SK-N-SH (cell line): ENCODE measurements around the gene FOXP1. TPM values are rescaled to one million over a fixed set of nuclear protein-coding genes. Genes with fewer than 3 reads are reported as not detected.

ENCODE experiments used
- CTCF ChIA-PET: fragments of 300-600, 350-600 bp; formaldehyde crosslinking; extraction: SDS; loops from one replicate; lab custom pipeline; 2021; lab: Yijun Ruan, JAX
- POLR2A ChIA-PET: fragments of 350-600 bp; sonication (Branson Sonifier 250); formaldehyde crosslinking; extraction: SDS; loops from one replicate; lab custom pipeline; 2020; ENCODE audit warnings: antibody characterized with exemption, inconsistent platforms; lab: Yijun Ruan, JAX
- DNase-seq: peaks from one replicate; pipeline ENCODE4 v3.0.0; 2012
- H2AFZ ChIP-seq: fragments of 200-600 bp; sonication (generic); 2 replicates; pipeline ENCODE4 v1.8.1; 2016; ENCODE audit warnings: antibody characterized with exemption, mild to moderate bottlenecking, low read depth
- H3F3A ChIP-seq: fragments of 200-600 bp; sonication (generic); replicated peaks from 2 replicates; pipeline ENCODE3; 2016; ENCODE audit warnings: antibody characterized with exemption, mild to moderate bottlenecking; ENCODE audit not compliant: insufficient read depth
- H3K27ac ChIP-seq, 2 experiments: fragments of 200-500 bp in 1 of 2; fragments of 200-600 bp in 1 of 2; sonication (Bioruptor generic) in 1 of 2; sonication (generic), shearing (Covaris generic) in 1 of 2; 2 replicates each; pipeline versions ENCODE4 v1.5.1 to v1.6.1; 2014 to 2016; ENCODE audit warnings: low read depth in 2 of 2, inconsistent platforms in 1 of 2, low read length in 1 of 2, mild to moderate bottlenecking in 1 of 2, mixed read lengths in 1 of 2
- H3K27me3 ChIP-seq: fragments of 200-600 bp; sonication (generic), shearing (Covaris generic); 2 replicates; pipeline ENCODE4 v1.6.1; 2016; ENCODE audit warnings: mixed run types; ENCODE audit not compliant: insufficient read depth
- H3K36me3 ChIP-seq, 2 experiments: fragments of 200-500 bp in 1 of 2; fragments of 200-600 bp in 1 of 2; sonication (Bioruptor generic) in 1 of 2; sonication (generic) in 1 of 2; replicated peaks in 1 of 2; 2 replicates each; pipeline versions ENCODE3 to v1.5.1; 2014 to 2016; ENCODE audit warnings: low read length in 1 of 2, mild to moderate bottlenecking in 1 of 2; ENCODE audit not compliant: insufficient read depth in 2 of 2, control insufficient read depth in 1 of 2
- H3K4me1 ChIP-seq, 2 experiments: fragments of 200-500 bp in 1 of 2; fragments of 200-600 bp in 1 of 2; sonication (Bioruptor generic) in 1 of 2; sonication (generic), shearing (Covaris generic) in 1 of 2; 2 replicates each; pipeline versions ENCODE4 v1.5.1 to v1.6.1; 2014 to 2016; ENCODE audit warnings: low read depth in 1 of 2, low read length in 1 of 2, mixed run types in 1 of 2; ENCODE audit not compliant: insufficient read depth in 2 of 2, control insufficient read depth in 1 of 2
- H3K4me2 ChIP-seq: fragments of 200-600 bp; sonication (generic), shearing (Covaris generic); 2 replicates; pipeline ENCODE4 v1.6.1; 2017; ENCODE audit warnings: mixed run types
- H3K4me3 ChIP-seq, 2 experiments: fragments of 200-500 bp in 1 of 2; fragments of 200-600 bp in 1 of 2; sonication (Bioruptor generic) in 1 of 2; sonication (generic), shearing (Covaris generic) in 1 of 2; 2 replicates each; pipeline versions ENCODE4 v1.5.1 to v1.8.1; 2014 to 2016; ENCODE audit warnings: low read depth in 2 of 2, inconsistent platforms in 1 of 2, low read length in 1 of 2, mild to moderate bottlenecking in 1 of 2, mixed read lengths in 1 of 2, moderate library complexity in 1 of 2
- H3K79me2 ChIP-seq: fragments of 200-600 bp; sonication (generic); 2 replicates; pipeline ENCODE4 v1.8.1; 2017; ENCODE audit warnings: mild to moderate bottlenecking; ENCODE audit not compliant: insufficient read depth
- H3K9ac ChIP-seq: fragments of 200-600 bp; sonication (generic); 2 replicates; pipeline ENCODE4 v1.6.1; 2017; ENCODE audit warnings: mixed run types
- H3K9me2 ChIP-seq: fragments of 200-600 bp; sonication (generic); 2 replicates; pipeline ENCODE4 v1.6.1; 2017; ENCODE audit warnings: mixed run types
- H3K9me3 ChIP-seq: fragments of 200-600 bp; sonication (generic); 2 replicates; pipeline ENCODE4 v1.6.1; 2017; ENCODE audit warnings: mixed run types, mild to moderate bottlenecking, moderate library complexity
- H4K20me1 ChIP-seq: fragments of 200-600 bp; sonication (generic); 2 replicates; pipeline ENCODE4 v1.6.1; 2017; ENCODE audit warnings: mild to moderate bottlenecking, mixed run types; ENCODE audit not compliant: insufficient read depth
- CHD2 ChIP-seq: fragments of 150-350 bp; IDR thresholded peaks from 2 replicates; pipeline ENCODE4 v1.6.1; 2018; ENCODE audit warnings: low read length; ENCODE audit not compliant: partially characterized antibody
- EP300 ChIP-seq, 2 experiments: IDR thresholded peaks; 2 replicates each; pipeline versions ENCODE4 v1.4.0 to v1.6.1; 2012; ENCODE audit warnings: borderline replicate concordance in 1 of 2, low read depth in 1 of 2, low read length in 1 of 2
- FOXJ3 ChIP-seq: sonication (generic); formaldehyde crosslinking; IDR thresholded peaks from 2 replicates; pipeline ENCODE4 v1.5.1; 2020; ENCODE audit warnings: mild to moderate bottlenecking, missing genetic modification reagents
- JUND ChIP-seq: IDR thresholded peaks from 2 replicates; pipeline ENCODE4 v1.4.0; 2012
- MAX ChIP-seq: IDR thresholded peaks from 2 replicates; pipeline ENCODE4 v1.4.0; 2012; ENCODE audit warnings: low read depth
- MEF2A ChIP-seq: IDR thresholded peaks from 2 replicates; pipeline ENCODE4 v1.4.0; 2012; ENCODE audit warnings: low read depth, borderline replicate concordance
- POLR2AphosphoS5 ChIP-seq: IDR thresholded peaks from 2 replicates; pipeline ENCODE4 v1.6.1; 2012; ENCODE audit warnings: low read depth, low read length
- RAD21 ChIP-seq: IDR thresholded peaks from 2 replicates; pipeline ENCODE4 v1.6.1; 2012; ENCODE audit warnings: mild to moderate bottlenecking, low read length
- SIN3A ChIP-seq: IDR thresholded peaks from 2 replicates; pipeline ENCODE4 v1.6.1; 2012; ENCODE audit warnings: low read depth, mild to moderate bottlenecking, low read length, moderate library complexity, borderline replicate concordance
- SMC3 ChIP-seq: IDR thresholded peaks from 2 replicates; pipeline ENCODE4 v1.6.1; 2012; ENCODE audit warnings: low read depth, low read length, improper control_type of control experiment
- TEAD4 ChIP-seq: IDR thresholded peaks from 2 replicates; pipeline ENCODE4 v1.4.0; 2012; ENCODE audit warnings: mild to moderate bottlenecking, borderline replicate concordance; ENCODE audit not compliant: insufficient read depth
- USF1 ChIP-seq: IDR thresholded peaks from 2 replicates; pipeline ENCODE4 v1.4.0; 2012; ENCODE audit warnings: low read depth, borderline replicate concordance
- WGBS: methylation state at CpG from one replicate; pipeline ENCODE4 v1.1.6; 2017; ENCODE audit warnings: low lambda C conversion rate; 5-methylcytosine and 5-hydroxymethylcytosine counted together
- polyA plus RNA-seq, 3 experiments: library from polyadenylated mRNA; depleted of rRNA; stranded (reverse); fragments of >200 nt; gene quantifications; 2 replicates each; pipeline ENCODE4 v1.2.3, GENCODE V29; 2012

The FOXP1 gene
- polyA plus RNA-seq, 1 of the 3 experiments (the other 2 are of a cell fraction), result 8.8 TPM

- POLR2A ChIA-PET, result no interaction called here
- Histone ChIP-seq H4K20me1 (no peaks in the 10 kb centered on the region), H3K79me2 (peaks cover 86% of the 10 kb centered on the region), H3K9me2 (no peaks in the 10 kb centered on the region), H3K9me3 (no peaks in the 10 kb centered on the region), H2AFZ (no peak overlapping the region), H3K27me3 (no peaks in the 10 kb centered on the region), H3K4me3 (no peak overlapping the region), H3K36me3 (no peaks in the 10 kb centered on the region), H3K4me1 (no peaks in the 10 kb centered on the region; a peak in 1 of 4 replicates), H3F3A (no peaks in the 10 kb centered on the region), H3K9ac (no peak overlapping the region), H3K4me2 (no peak overlapping the region), H3K27ac (peak overlapping the region in 1 of 2 experiments; percentile 34; a peak in 1 of 4 replicates)
- no peak for TF ChIP-seq MAX
- no peak for TF ChIP-seq CHD2
- TF ChIP-seq TEAD4, result no peak
- CTCF ChIA-PET, result interaction anchor here (0.6 kb wide), 1 partner anchor 20 kb away, joined by 3 read pairs; no protein-coding TSS in a partner anchor
- 64% methylated on average over 6 of the region's 6 CpGs for WGBS
- DNase-seq, result no peak
Observed at GRCh38 chr3:71369701-71370391, 213.7 kb downstream of the FOXP1 start.

DNA sequence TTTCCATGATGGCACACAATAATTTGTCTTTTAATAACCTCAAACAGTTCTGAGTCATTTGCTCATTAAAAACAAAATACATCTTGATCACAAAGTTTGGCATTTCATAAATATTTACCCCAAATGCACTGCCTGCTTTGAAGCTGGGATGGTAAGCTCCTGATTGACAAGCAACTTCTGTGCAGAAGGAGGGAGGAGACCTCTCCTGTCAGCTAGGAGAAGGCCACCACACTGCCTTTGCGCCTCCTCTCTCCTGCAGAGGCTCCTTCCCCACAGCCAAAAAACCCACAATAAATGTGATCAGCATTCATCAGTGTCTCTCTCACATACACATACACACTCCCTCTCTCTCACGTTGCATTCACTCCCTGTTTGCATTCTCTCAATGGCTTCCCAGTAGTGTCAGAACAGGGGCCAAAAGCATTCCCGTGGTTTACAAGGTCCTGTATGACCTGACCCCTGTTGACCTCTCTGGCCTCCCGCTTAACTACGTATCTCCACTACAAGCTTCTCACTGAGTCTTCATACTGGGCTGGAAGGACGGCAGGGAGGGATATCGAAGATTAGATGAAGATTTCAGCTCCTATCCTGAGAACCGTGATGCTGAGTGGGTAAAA, 216.4 kb downstream of the FOXP1 start:
- Histone ChIP-seq H3K27ac (no peak overlapping the region), H3K9me2 (no peaks in the 10 kb centered on the region), H3K36me3 (peaks cover 0 to 14% of the 10 kb centered on the region in 2 experiments), H3K79me2 (peaks cover 82% of the 10 kb centered on the region), H3F3A (no peaks in the 10 kb centered on the region), H3K4me1 (no peaks in the 10 kb centered on the region; a peak in 1 of 4 replicates), H3K4me2 (no peak overlapping the region), H4K20me1 (no peaks in the 10 kb centered on the region), H2AFZ (no peak overlapping the region), H3K9ac (no peak overlapping the region), H3K4me3 (no peak overlapping the region), H3K9me3 (0 out of 2 replicates have a peak, but pooled peaks cover 4% of the 10 kb centered on the region), H3K27me3 (no peaks in the 10 kb centered on the region)
- TF ChIP-seq USF1, result no peak
- TF ChIP-seq POLR2AphosphoS5, result no peak
- no peak for TF ChIP-seq JUND
- TF ChIP-seq SMC3, result no peak
- no peak for TF ChIP-seq FOXJ3 (CRISPR knock-in tag)
- TF ChIP-seq MEF2A, result no peak
- TF ChIP-seq RAD21, result no peak
- no peak for TF ChIP-seq SIN3A
- TF ChIP-seq EP300 (IDR thresholded peaks at IDR 0.05; ENCODE audit: borderline replicate concordance in 1 of 2, low read depth in 1 of 2, low read length in 1 of 2), result no peak
- WGBS, result 89% methylated on average over 8 of the region's 8 CpGs
- no peak for DNase-seq
- ChIA-PET CTCF (interaction anchor here (0.7 kb wide), 1 partner anchor 15 kb away, joined by 3 read pairs; no protein-coding TSS in a partner anchor), POLR2A (no interaction called here)
